ENCODE data around the gene LMBRD1.
"Not testable (repeated sequence)": the region's sequence is repeated elsewhere in the genome, so short reads cannot be mapped to it uniquely, and the experiment has no call there.

LMBRD1 gene

GRCh38 chr6:69827276-69827893, 30.6 kb upstream of the LMBRD1 start:
- Histone ChIP-seq H3K27ac (ENCODE audit: low read length) (no peak overlapping the region), H4K20me1 (ENCODE audit: insufficient read depth, low read length) (no peaks in the 10 kb centered on the region), H3K4me1 (ENCODE audit: insufficient read depth, low read length) (no peaks in the 10 kb centered on the region), H3K79me2 (ENCODE audit: insufficient read depth, low read length) (no peaks in the 10 kb centered on the region), H3K4me3 (ENCODE audit: low read depth in 1 of 2, low read length in 2 of 2) (no peak overlapping the region), H2AFZ (ENCODE audit: low read depth, low read length) (no peak overlapping the region), H3K9ac (ENCODE audit: low read depth, low read length) (no peak overlapping the region), H3K27me3 (ENCODE audit: insufficient read depth, low read length, poor library complexity) (no peaks in the 10 kb centered on the region), H3K9me3 (ENCODE audit: insufficient read depth, low read length, severe bottlenecking) (no peaks in the 10 kb centered on the region), H3K36me3 (ENCODE audit: insufficient read depth, low read length) (no peaks in the 10 kb centered on the region), H3K4me2 (ENCODE audit: insufficient read depth, low read length) (no peak overlapping the region)
- no peak for TF ChIP-seq CTCF (IDR thresholded peaks at IDR 0.05; ENCODE audit: borderline replicate concordance, extremely low read depth, low read length, poor library complexity, severe bottlenecking)
- no peak for TF ChIP-seq EZH2 (IDR thresholded peaks at IDR 0.05; ENCODE audit: borderline replicate concordance, low read depth, low read length, severe bottlenecking)
- DNase-seq, result no peak
- no peak for ATAC-seq (ENCODE audit: insufficient read depth, low read depth)

GRCh38 chr6:69825904-69826303, 29.1 kb upstream of the LMBRD1 start:
- H3K27ac ChIP-seq (ENCODE audit: low read length), result no peak overlapping the region
- no peaks in the 10 kb centered on the region for H3K36me3 ChIP-seq (ENCODE audit: insufficient read depth, low read length)
- no peak overlapping the region for H3K4me2 ChIP-seq (ENCODE audit: insufficient read depth, low read length)
- no peaks in the 10 kb centered on the region for H3K9me3 ChIP-seq (ENCODE audit: insufficient read depth, low read length, severe bottlenecking)
- H3K9ac ChIP-seq (ENCODE audit: low read depth, low read length), result no peak overlapping the region
- ATAC-seq (ENCODE audit: insufficient read depth, low read depth) (no peak), DNase-seq (no peak)
- no peaks in the 10 kb centered on the region for H3K27me3 ChIP-seq (ENCODE audit: insufficient read depth, low read length, poor library complexity)
- H2AFZ ChIP-seq (ENCODE audit: low read depth, low read length), result no peak overlapping the region
- H4K20me1 ChIP-seq (ENCODE audit: insufficient read depth, low read length), result no peaks in the 10 kb centered on the region
- no peak overlapping the region for H3K4me3 ChIP-seq (ENCODE audit: low read depth in 1 of 2, low read length in 2 of 2)
- no peak for TF ChIP-seq CTCF (IDR thresholded peaks at IDR 0.05; ENCODE audit: borderline replicate concordance, extremely low read depth, low read length, poor library complexity, severe bottlenecking)
- no peak for TF ChIP-seq EZH2 (IDR thresholded peaks at IDR 0.05; ENCODE audit: borderline replicate concordance, low read depth, low read length, severe bottlenecking)
- H3K4me1 ChIP-seq (ENCODE audit: insufficient read depth, low read length), result no peaks in the 10 kb centered on the region
- H3K79me2 ChIP-seq (ENCODE audit: insufficient read depth, low read length), result no peaks in the 10 kb centered on the region

- H3K4me3 ChIP-seq (ENCODE audit: low read depth in 1 of 2, low read length in 2 of 2); H3K9ac ChIP-seq (ENCODE audit: low read depth, low read length); H4K20me1 ChIP-seq (ENCODE audit: insufficient read depth, low read length); H3K9me3 ChIP-seq (ENCODE audit: insufficient read depth, low read length, severe bottlenecking); H3K79me2 ChIP-seq (ENCODE audit: insufficient read depth, low read length); H3K36me3 ChIP-seq (ENCODE audit: insufficient read depth, low read length); H3K4me2 ChIP-seq (ENCODE audit: insufficient read depth, low read length); H2AFZ ChIP-seq (ENCODE audit: low read depth, low read length); H3K27ac ChIP-seq (ENCODE audit: low read length); H3K4me1 ChIP-seq (ENCODE audit: insufficient read depth, low read length); H3K27me3 ChIP-seq (ENCODE audit: insufficient read depth, low read length, poor library complexity); ATAC-seq (ENCODE audit: insufficient read depth, low read depth); DNase-seq: not testable (repeated sequence)
Observed at GRCh38 chr6:69824355-69824754, 27.5 kb upstream of the LMBRD1 start.

- no peaks in the 10 kb centered on the region for H3K79me2 ChIP-seq (ENCODE audit: insufficient read depth, low read length)
Observed at GRCh38 chr6:69820438-69820837, 23.6 kb upstream of the LMBRD1 start.

More at GRCh38 chr6:69820438-69820837, 23.6 kb upstream of the LMBRD1 start:
- ATAC-seq (ENCODE audit: insufficient read depth, low read depth) (no peak), DNase-seq (no peak)
- Histone ChIP-seq H3K4me2 (ENCODE audit: insufficient read depth, low read length) (no peak overlapping the region), H3K9ac (ENCODE audit: low read depth, low read length) (no peak overlapping the region), H3K36me3 (ENCODE audit: insufficient read depth, low read length) (no peaks in the 10 kb centered on the region), H3K9me3 (ENCODE audit: insufficient read depth, low read length, severe bottlenecking) (no peaks in the 10 kb centered on the region), H4K20me1 (ENCODE audit: insufficient read depth, low read length) (no peaks in the 10 kb centered on the region), H2AFZ (ENCODE audit: low read depth, low read length) (no peak overlapping the region), H3K27me3 (ENCODE audit: insufficient read depth, low read length, poor library complexity) (no peaks in the 10 kb centered on the region), H3K4me1 (ENCODE audit: insufficient read depth, low read length) (no peaks in the 10 kb centered on the region), H3K4me3 (ENCODE audit: low read depth in 1 of 2, low read length in 2 of 2) (no peak overlapping the region), H3K27ac (ENCODE audit: low read length) (no peak overlapping the region)
- no peak for TF ChIP-seq CTCF (IDR thresholded peaks at IDR 0.05; ENCODE audit: borderline replicate concordance, extremely low read depth, low read length, poor library complexity, severe bottlenecking)
- no peak for TF ChIP-seq EZH2 (IDR thresholded peaks at IDR 0.05; ENCODE audit: borderline replicate concordance, low read depth, low read length, severe bottlenecking)
